Activated naive CD4-positive, alpha-beta T cell treated with anti-CD3 and anti-CD28 coated beads, Interleukin-2, amount 50 U/mL, for 72 hours (primary cell): ENCODE measurements around the gene ARHGAP18. TPM values are rescaled to one million over a fixed set of nuclear protein-coding genes. Genes with fewer than 3 reads are reported as not detected.

Experiments used
- ATAC-seq, 2 donors: fragments of 150-1000 bp; cut with Tn5 transposase; 2 replicates each; pipeline ENCODE4 v1.10.0; 2021; ENCODE audit warnings: mild to moderate bottlenecking in 2 of 2, moderate library complexity in 2 of 2
- DNase-seq, 2 donors: peaks; one replicate each; pipeline ENCODE4 v3.0.0; 2021 to 2022; ENCODE audit warnings: low spot score in 2 of 2
- H3K27ac Mint-ChIP-seq, 2 donors: one replicate each; pipeline ENCODE4 v1.8.0; 2022; ENCODE audit warnings: mild to moderate bottlenecking in 2 of 2, mixed read lengths in 2 of 2
- H3K36me3 Mint-ChIP-seq, 2 donors: one replicate each; pipeline ENCODE4 v1.8.0; 2022; ENCODE audit warnings: mixed read lengths in 2 of 2
- H3K9me3 Mint-ChIP-seq, 2 donors: one replicate each; pipeline ENCODE4 v1.8.0; 2022; ENCODE audit warnings: mixed read lengths in 2 of 2
- total RNA-seq, 2 donors: library from RNA; stranded (reverse); gene quantifications; one replicate each; pipeline ENCODE4 v1.2.3, GENCODE V29; 2022

Gene ARHGAP18, protein sequence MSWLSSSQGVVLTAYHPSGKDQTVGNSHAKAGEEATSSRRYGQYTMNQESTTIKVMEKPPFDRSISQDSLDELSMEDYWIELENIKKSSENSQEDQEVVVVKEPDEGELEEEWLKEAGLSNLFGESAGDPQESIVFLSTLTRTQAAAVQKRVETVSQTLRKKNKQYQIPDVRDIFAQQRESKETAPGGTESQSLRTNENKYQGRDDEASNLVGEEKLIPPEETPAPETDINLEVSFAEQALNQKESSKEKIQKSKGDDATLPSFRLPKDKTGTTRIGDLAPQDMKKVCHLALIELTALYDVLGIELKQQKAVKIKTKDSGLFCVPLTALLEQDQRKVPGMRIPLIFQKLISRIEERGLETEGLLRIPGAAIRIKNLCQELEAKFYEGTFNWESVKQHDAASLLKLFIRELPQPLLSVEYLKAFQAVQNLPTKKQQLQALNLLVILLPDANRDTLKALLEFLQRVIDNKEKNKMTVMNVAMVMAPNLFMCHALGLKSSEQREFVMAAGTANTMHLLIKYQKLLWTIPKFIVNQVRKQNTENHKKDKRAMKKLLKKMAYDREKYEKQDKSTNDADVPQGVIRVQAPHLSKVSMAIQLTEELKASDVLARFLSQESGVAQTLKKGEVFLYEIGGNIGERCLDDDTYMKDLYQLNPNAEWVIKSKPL
- total RNA-seq, result 1 to 10 TPM; 7.7 to 8.7 TPM

DNA sequence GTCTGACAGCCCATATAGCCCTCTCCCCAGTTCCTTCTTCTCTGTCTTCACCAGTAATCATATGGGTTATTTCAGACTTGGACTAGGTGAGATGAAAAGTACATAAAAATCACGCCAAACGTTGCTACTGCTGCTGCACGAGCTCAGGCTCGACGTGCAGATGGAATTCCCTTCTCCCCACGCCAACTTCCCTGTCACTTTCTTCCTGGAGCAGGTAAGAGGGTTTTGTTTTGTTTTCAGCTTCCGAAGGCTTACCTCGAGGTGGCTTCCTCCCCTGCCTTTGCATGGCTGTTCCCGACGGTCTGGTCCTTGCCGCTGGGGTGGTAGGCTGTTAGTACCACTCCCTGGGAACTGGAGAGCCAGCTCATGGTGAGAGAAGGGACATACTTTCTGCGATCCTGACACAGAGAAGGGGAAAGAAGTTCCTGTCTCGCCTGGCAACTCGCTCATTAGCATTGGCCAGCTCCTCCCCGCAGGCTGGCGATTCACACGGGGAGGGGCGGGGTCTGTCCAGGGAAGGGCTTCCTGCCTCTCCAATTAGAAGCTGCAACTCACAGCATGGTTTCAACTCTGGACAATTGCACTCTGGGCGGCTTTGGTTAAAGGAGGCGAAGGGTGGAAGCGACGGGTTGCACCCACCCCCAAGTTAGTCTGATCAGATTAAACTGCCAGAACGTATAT is at the start of gene ARHGAP18:
TSS of gene ARHGAP18 (minus strand) at position 409 of the 681 bp plus-strand sequence. CDS start at position 368, 41 bp downstream.
- Mint-ChIP-seq H3K9me3 (no peaks in the 10 kb centered on the region), H3K36me3 (peaks cover 5 to 6% of the 10 kb centered on the region in 2 donors), H3K27ac (peak within 1 kb of the TSS; percentile 84 to 93)
- DNase-seq (peak; percentile 71 to 76), ATAC-seq (peak; percentile 96 to 99)

DNA sequence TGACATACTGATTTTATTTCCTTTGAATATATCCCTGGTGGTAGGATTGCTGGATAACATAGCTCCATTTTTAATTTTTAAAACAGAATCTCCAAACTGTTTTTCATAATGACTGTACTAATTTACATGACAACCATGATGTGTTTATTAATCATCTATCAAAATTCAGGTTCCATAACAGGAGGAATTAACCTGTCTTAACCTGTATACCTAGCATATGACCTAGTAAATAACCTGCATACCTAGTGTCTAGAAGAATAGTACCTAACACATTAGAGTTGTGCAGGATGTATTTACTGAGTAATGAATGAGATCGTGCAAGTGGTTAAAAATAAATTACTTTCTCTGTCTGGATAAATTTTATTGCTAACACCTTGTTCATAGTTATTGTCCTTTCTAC is 45.8 kb upstream of the ARHGAP18 start:
- Mint-ChIP-seq H3K27ac (no peak overlapping the region), H3K9me3 (no peaks in the 10 kb centered on the region), H3K36me3 (no peaks in the 10 kb centered on the region)
- DNase-seq (no peak), ATAC-seq (no peak)

DNA sequence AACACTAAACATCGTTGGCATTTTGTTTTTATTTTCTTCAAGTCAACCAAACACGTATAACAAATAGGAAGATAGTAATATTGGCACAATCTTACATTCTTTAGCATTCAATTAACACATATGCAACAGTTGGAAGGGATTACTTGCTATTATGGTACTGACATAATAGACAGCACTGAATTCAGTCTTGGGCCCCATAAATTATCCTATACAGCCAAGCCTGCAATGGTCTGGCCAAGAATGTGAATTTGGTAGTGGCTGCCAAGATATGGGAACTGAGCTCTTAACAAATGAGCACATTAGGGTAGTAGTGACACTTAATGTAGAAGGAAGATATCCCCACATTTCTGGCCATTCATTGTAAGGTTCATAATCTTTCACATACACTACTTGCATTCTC is 44.8 kb upstream of the ARHGAP18 start:
- no peak overlapping the region for H3K27ac Mint-ChIP-seq
- no peak for DNase-seq
- H3K9me3 Mint-ChIP-seq, result no peaks in the 10 kb centered on the region
- no peak for ATAC-seq
- no peaks in the 10 kb centered on the region for H3K36me3 Mint-ChIP-seq

- H3K36me3 Mint-ChIP-seq, result no peaks in the 10 kb centered on the region
Observed at GRCh38 chr6:129753422-129753821, 43.4 kb upstream of the ARHGAP18 start.

GRCh38 chr6:129751384-129751783 is 41.4 kb upstream of the ARHGAP18 start:
- ATAC-seq (no peak), DNase-seq (no peak)
- Mint-ChIP-seq H3K27ac (peak overlapping the region in 1 of 2 donors; percentile 17), H3K9me3 (no peaks in the 10 kb centered on the region), H3K36me3 (no peaks in the 10 kb centered on the region)

More at GRCh38 chr6:129753422-129753821, 43.4 kb upstream of the ARHGAP18 start:
- no peak for ATAC-seq
- no peaks in the 10 kb centered on the region for H3K9me3 Mint-ChIP-seq
- H3K27ac Mint-ChIP-seq, result no peak overlapping the region
- no peak for DNase-seq

GRCh38 chr6:129750360-129750759 is 40.4 kb upstream of the ARHGAP18 start:
- Mint-ChIP-seq H3K27ac (peak overlapping the region; percentile 80 to 89), H3K36me3 (no peaks in the 10 kb centered on the region), H3K9me3 (no peaks in the 10 kb centered on the region)
- DNase-seq (no peak), ATAC-seq (no peak)

DNA sequence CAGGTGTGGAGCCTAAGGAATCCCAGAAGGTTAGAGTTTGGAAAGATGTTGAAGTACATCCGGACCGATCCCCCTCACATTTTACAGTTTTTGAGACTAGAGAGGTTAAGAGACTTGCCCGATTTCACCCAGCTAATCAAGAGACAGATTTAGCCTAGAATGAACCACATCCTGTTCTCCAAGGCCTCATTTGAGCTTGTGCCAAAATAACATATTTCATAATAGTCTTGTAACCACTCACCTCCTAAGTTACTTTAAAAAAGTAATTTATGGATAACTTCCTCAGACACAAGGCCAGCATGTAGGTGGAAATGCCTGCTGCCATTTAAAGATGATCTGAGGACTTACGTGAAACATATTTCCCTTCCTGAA is 39.8 kb upstream of the ARHGAP18 start:
- H3K27ac Mint-ChIP-seq, result peak overlapping the region; percentile 80 to 89
- DNase-seq (no peak), ATAC-seq (peak; percentile 17 to 39)

DNA sequence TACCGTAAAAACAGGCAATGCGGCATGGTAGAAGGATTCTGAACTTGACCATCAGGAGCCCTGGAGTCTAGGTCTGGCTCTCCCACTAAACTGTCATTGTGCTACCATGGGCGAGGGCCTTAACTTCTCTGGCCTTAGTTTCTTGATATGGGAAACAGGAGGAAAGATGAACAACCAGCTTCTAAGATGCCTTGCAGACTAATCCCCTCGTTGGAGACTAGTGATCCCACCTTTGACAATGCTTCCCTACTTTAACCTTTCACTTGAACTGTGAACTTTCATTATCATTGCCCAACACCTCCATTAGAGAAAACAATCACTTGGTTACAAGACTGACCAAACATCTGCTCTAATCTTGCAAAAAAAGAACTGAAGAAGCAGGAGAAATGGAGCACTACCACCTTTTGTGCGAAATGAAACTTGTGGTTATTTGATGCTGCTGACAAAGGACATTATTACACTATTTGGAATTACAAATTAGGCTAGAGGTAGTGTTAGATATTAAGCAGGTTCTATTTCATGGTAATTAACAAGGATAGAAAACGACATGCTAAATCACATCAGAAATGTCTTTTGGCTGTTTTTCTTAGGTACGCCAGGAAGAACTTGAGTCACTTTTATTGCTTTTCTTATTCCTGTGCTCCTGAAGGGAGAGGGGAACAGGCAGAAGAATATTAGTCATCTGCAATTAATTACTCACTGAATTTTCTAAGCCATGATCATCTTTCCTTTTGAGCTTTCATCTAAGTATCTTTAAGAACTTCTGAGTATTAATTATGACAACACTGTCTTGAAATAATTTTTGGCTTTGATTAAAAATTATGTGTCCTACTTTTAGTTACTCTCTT is 39.1 kb upstream of the ARHGAP18 start:
- Mint-ChIP-seq H3K9me3 (no peaks in the 10 kb centered on the region), H3K36me3 (no peaks in the 10 kb centered on the region), H3K27ac (peak overlapping the region; percentile 80 to 89)
- peak in 1 of 2 donors; percentile 23 for ATAC-seq
- no peak for DNase-seq

More for the DNA sequence above, 39.8 kb upstream of the ARHGAP18 start:
- Mint-ChIP-seq H3K36me3 (no peaks in the 10 kb centered on the region), H3K9me3 (no peaks in the 10 kb centered on the region)

DNA sequence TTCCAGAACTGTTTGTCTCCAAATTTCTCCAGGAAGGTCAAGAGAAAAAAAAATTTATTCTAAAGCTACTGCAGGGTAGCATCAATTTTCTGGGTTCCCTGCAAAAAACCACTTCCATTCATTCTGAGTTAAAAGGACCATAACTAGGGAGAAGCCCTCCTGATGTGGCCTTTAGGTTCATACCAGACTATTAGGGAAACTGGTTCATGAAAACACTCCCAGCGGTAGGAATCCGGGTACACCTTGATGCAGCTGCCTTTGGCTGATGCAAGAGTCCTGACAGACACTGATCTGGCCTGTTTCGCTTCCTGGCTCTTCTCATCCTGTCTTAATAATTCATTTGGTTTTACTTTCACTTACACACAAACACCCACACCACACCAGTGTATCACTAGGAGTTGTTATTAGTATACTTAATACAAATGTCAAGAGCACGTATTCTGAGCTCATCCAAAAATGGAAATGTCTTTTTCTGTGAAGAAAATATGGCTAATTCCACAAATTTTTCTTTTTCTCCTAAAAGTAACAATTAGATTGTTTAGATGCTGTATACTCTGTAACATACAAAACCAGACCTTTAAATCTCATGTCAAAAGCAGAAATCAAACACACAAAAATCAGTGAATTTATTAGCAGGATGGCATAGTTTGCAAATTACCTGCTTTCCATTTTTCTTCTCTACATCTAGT is 38.4 kb upstream of the ARHGAP18 start:
- H3K27ac Mint-ChIP-seq, result peak overlapping the region; percentile 73 to 89
- H3K36me3 Mint-ChIP-seq, result no peaks in the 10 kb centered on the region
- H3K9me3 Mint-ChIP-seq, result no peaks in the 10 kb centered on the region
- DNase-seq, result peak; percentile 51 to 65
- ATAC-seq, result peak; percentile 90 to 94

DNA sequence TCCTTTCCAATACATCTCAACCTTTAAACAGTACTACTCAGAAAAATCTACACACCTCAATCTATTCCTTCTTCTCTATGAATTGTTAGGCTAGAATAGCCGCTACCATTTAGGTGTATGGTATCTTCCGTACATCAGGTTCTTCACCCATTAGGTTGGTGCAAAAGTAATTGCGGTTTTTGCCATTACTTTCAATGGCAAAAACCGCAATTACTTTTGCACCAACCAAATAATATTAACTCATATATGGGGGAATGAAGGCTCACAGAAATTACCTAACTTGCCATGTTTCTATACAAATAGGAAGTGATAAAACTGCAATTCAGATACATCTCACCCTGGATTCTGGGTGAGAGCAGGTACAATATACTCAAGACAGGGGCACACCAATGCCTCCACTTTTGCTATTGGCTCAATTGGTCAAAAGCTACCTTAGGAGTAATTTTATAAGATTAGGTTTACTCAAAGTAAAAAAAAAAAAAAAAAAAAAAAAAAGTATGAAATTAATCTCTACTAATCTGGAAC is 37.7 kb upstream of the ARHGAP18 start:
- Mint-ChIP-seq H3K36me3 (no peaks in the 10 kb centered on the region), H3K27ac (peak overlapping the region; percentile 73 to 89), H3K9me3 (no peaks in the 10 kb centered on the region)
- DNase-seq (no peak), ATAC-seq (no peak)

DNA sequence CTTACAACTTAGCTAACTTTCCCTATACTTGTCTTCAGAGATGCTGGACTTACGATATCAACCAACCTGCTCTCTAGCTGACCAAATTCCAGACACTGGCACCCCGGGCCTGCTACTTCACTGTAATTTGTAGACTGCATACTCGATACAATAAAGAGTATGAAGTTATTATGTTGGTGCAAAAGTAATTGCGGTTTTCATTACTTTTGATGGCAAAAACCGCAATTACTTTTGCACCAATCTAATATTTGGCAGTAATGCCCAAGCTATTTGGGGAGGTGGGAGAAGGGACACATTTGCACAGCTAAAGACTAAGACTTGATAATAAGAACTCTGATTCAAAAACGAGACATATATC is 34.9 kb upstream of the ARHGAP18 start:
- ATAC-seq, result no peak
- Mint-ChIP-seq H3K36me3 (no peaks in the 10 kb centered on the region), H3K27ac (no peak overlapping the region)

GRCh38 chr6:129744201-129744879 is 34.4 kb upstream of the ARHGAP18 start:
- Mint-ChIP-seq H3K36me3 (no peaks in the 10 kb centered on the region), H3K9me3 (no peaks in the 10 kb centered on the region), H3K27ac (no peak overlapping the region)
- no peak for ATAC-seq
- DNase-seq, result no peak

More for the DNA sequence above, 34.9 kb upstream of the ARHGAP18 start:
- DNase-seq, result no peak
- H3K9me3 Mint-ChIP-seq, result no peaks in the 10 kb centered on the region

- ATAC-seq, result no peak
Observed at GRCh38 chr6:129740013-129740412, 30.0 kb upstream of the ARHGAP18 start.

GRCh38 chr6:129736105-129736504 is 26.1 kb upstream of the ARHGAP18 start:
- no peak overlapping the region for H3K27ac Mint-ChIP-seq
- H3K36me3 Mint-ChIP-seq, result no peaks in the 10 kb centered on the region
- DNase-seq, result no peak
- no peak for ATAC-seq
- no peaks in the 10 kb centered on the region for H3K9me3 Mint-ChIP-seq

More at GRCh38 chr6:129740013-129740412, 30.0 kb upstream of the ARHGAP18 start:
- no peak for DNase-seq
- Mint-ChIP-seq H3K9me3 (no peaks in the 10 kb centered on the region), H3K27ac (no peak overlapping the region), H3K36me3 (no peaks in the 10 kb centered on the region)

GRCh38 chr6:129733290-129733689 is 23.3 kb upstream of the ARHGAP18 start:
- Mint-ChIP-seq H3K9me3 (no peaks in the 10 kb centered on the region), H3K36me3 (no peaks in the 10 kb centered on the region), H3K27ac (no peak overlapping the region)
- ATAC-seq (no peak), DNase-seq (no peak)
